Nephron (organoid): ENCODE results near the gene SERPINA9.

Experiments used
- H3K27ac Mint-ChIP-seq, 3 experiments: 2 replicates each; pipeline ENCODE4 v1.8.0; 2020; ENCODE audit warnings: mixed read lengths in 3 of 3, mild to moderate bottlenecking in 2 of 3, moderate library complexity in 1 of 3
- H3K27me3 Mint-ChIP-seq: 2 replicates; pipeline ENCODE4 v1.8.0; 2021; ENCODE audit warnings: low read depth, mild to moderate bottlenecking, moderate library complexity, mixed read lengths
- H3K36me3 Mint-ChIP-seq: 2 replicates; pipeline ENCODE4 v1.8.0; 2020; ENCODE audit warnings: low read depth, mixed read lengths
- H3K4me1 Mint-ChIP-seq: 2 replicates; pipeline ENCODE4 v1.8.0; 2020; ENCODE audit warnings: mixed read lengths
- H3K4me3 Mint-ChIP-seq, 3 experiments: 2 replicates each; pipeline ENCODE4 v1.8.0; 2020; ENCODE audit warnings: mild to moderate bottlenecking in 3 of 3, mixed read lengths in 3 of 3, moderate library complexity in 2 of 3
- H3K9me3 Mint-ChIP-seq: 2 replicates; pipeline ENCODE4 v1.8.0; 2020; ENCODE audit warnings: mixed read lengths
- TF ChIP-seq, protein P1 (sequence below), 3 experiments: fragments of 200-600 bp; sonication (generic); IDR thresholded peaks; one replicate each; pipeline ENCODE4 v1.5.0; 2021; ENCODE audit warnings: antibody characterized with exemption in 3 of 3; ENCODE audit not compliant: unreplicated experiment in 3 of 3

The SERPINA9 gene

DNA sequence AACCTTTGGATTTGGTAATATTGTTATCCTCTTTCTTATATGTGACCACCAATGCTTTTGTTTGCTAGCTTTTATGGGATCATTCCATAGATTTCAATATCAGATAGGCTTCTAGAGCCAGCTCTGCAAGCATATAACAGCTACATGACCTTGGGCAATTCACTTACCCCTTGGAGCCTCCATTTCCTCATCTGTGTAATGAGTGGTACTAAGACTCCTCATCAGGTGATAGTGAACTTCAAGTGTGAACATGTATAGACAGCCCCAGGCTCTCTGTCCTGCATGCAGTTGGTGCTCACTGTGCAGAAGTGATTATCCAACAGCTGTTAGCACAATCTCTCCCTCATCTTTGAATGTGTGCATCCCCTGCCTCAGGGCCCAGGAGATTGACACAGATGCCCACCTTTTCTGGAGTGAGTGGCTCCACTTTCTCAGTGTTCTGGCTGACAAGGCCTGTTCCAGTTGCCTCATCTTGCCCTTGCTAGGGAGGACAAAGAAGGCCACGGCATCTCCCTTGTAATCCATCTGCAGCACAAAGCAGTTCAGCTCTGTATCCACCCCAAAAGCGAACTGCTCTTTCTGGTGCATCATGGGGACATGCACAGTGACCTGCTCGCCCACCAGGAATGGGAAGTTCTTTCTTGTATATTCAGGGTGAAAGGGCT is 9.2 kb downstream of the SERPINA9 start:
- no peak overlapping the region for H3K4me3 Mint-ChIP-seq
- H3K9me3 Mint-ChIP-seq = peaks cover 6% of the 10 kb centered on the region
- H3K36me3 Mint-ChIP-seq = no peaks in the 10 kb centered on the region
- no peak overlapping the region for H3K27ac Mint-ChIP-seq
- TF ChIP-seq, protein P1, sequence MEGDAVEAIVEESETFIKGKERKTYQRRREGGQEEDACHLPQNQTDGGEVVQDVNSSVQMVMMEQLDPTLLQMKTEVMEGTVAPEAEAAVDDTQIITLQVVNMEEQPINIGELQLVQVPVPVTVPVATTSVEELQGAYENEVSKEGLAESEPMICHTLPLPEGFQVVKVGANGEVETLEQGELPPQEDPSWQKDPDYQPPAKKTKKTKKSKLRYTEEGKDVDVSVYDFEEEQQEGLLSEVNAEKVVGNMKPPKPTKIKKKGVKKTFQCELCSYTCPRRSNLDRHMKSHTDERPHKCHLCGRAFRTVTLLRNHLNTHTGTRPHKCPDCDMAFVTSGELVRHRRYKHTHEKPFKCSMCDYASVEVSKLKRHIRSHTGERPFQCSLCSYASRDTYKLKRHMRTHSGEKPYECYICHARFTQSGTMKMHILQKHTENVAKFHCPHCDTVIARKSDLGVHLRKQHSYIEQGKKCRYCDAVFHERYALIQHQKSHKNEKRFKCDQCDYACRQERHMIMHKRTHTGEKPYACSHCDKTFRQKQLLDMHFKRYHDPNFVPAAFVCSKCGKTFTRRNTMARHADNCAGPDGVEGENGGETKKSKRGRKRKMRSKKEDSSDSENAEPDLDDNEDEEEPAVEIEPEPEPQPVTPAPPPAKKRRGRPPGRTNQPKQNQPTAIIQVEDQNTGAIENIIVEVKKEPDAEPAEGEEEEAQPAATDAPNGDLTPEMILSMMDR (IDR thresholded peaks at IDR 0.05; ENCODE audit: unreplicated experiment in 3 of 3) = no peak
- no peaks in the 10 kb centered on the region for H3K4me1 Mint-ChIP-seq
- H3K27me3 Mint-ChIP-seq = peaks cover 22% of the 10 kb centered on the region

DNA sequence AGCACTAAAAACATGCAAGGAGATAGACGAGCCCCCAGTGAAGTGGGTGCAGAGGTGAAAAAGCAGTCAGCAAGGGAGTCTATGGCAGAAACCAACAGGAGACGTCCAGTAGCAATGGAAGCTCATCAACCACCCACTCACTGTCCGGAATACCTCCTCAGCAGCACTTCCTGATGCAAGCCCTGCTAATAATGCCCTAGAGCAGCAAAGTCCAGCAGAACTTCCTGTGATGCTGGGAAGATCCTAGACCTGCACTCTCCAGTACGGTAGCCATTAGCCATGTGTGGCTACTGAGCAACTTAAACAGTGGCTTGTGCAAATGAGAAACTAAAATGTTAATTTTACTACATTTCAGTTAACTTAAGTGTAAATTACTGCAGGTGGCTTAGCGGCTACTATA is 11.0 kb downstream of the SERPINA9 start:
- peaks cover 6% of the 10 kb centered on the region for H3K9me3 Mint-ChIP-seq
- no peaks in the 10 kb centered on the region for H3K36me3 Mint-ChIP-seq
- H3K4me3 Mint-ChIP-seq = no peak overlapping the region
- no peaks in the 10 kb centered on the region for H3K4me1 Mint-ChIP-seq
- TF ChIP-seq, protein P1 (IDR thresholded peaks at IDR 0.05; ENCODE audit: unreplicated experiment in 3 of 3) = no peak
- peaks cover 17% of the 10 kb centered on the region for H3K27me3 Mint-ChIP-seq
- no peak overlapping the region for H3K27ac Mint-ChIP-seq

- Mint-ChIP-seq H3K9me3 (peaks cover 9% of the 10 kb centered on the region), H3K27me3 (peaks cover 17% of the 10 kb centered on the region), H3K36me3 (no peaks in the 10 kb centered on the region), H3K27ac (no peak overlapping the region), H3K4me1 (no peaks in the 10 kb centered on the region), H3K4me3 (no peak overlapping the region)
- TF ChIP-seq, protein P1 (IDR thresholded peaks at IDR 0.05; ENCODE audit: unreplicated experiment in 3 of 3) = no peak
Observed at GRCh38 chr14:94464290-94464689, 11.7 kb downstream of the SERPINA9 start.

GRCh38 chr14:94462763-94463572 is 13.0 kb downstream of the SERPINA9 start:
- no peak overlapping the region for H3K27ac Mint-ChIP-seq
- no peaks in the 10 kb centered on the region for H3K4me1 Mint-ChIP-seq
- no peak overlapping the region for H3K4me3 Mint-ChIP-seq
- TF ChIP-seq, protein P1 (IDR thresholded peaks at IDR 0.05; ENCODE audit: unreplicated experiment in 3 of 3) = no peak
- peaks cover 17% of the 10 kb centered on the region for H3K27me3 Mint-ChIP-seq
- H3K36me3 Mint-ChIP-seq = no peaks in the 10 kb centered on the region
- H3K9me3 Mint-ChIP-seq = peaks cover 13% of the 10 kb centered on the region

- H3K4me3 Mint-ChIP-seq = no peak overlapping the region
- no peak overlapping the region for H3K27ac Mint-ChIP-seq
- peaks cover 21% of the 10 kb centered on the region for H3K9me3 Mint-ChIP-seq
- TF ChIP-seq, protein P1 (IDR thresholded peaks at IDR 0.05; ENCODE audit: unreplicated experiment in 3 of 3) = no peak
- no peaks in the 10 kb centered on the region for H3K4me1 Mint-ChIP-seq
- H3K36me3 Mint-ChIP-seq = no peaks in the 10 kb centered on the region
- H3K27me3 Mint-ChIP-seq = peaks cover 17% of the 10 kb centered on the region
Observed at GRCh38 chr14:94462219-94462551, 13.8 kb downstream of the SERPINA9 start.
